HUES48 (cell line): Measurements from ENCODE around the gene CTNNA2.
A peak's percentile ranks its signal among the peaks of the same experiment; 100 is the strongest.

Experiments used
- H3K27ac ChIP-seq: one replicate; pipeline ENCODE4 v1.7.0; 2013; ENCODE audit warnings: low read depth, low read length, inconsistent platforms
- H3K27me3 ChIP-seq: 2 replicates; pipeline ENCODE4 v1.6.1; 2013; ENCODE audit warnings: mild to moderate bottlenecking, low read length; ENCODE audit not compliant: control insufficient read depth, insufficient read depth
- H3K36me3 ChIP-seq: 2 replicates; pipeline ENCODE4 v1.6.1; 2013; ENCODE audit warnings: low read length; ENCODE audit not compliant: control insufficient read depth, insufficient read depth
- H3K4me1 ChIP-seq: 2 replicates; pipeline ENCODE4 v1.6.1; 2013; ENCODE audit warnings: mild to moderate bottlenecking, low read length; ENCODE audit not compliant: control insufficient read depth, insufficient read depth
- H3K4me3 ChIP-seq: 2 replicates; pipeline ENCODE4 v1.5.1; 2013; ENCODE audit warnings: mild to moderate bottlenecking, low read depth, low read length
- H3K9ac ChIP-seq: 2 replicates; pipeline ENCODE4 v1.6.1; 2013; ENCODE audit warnings: mild to moderate bottlenecking, low read depth, low read length, moderate library complexity
- H3K9me3 ChIP-seq: 2 replicates; pipeline ENCODE4 v1.6.1; 2013; ENCODE audit warnings: low read length; ENCODE audit not compliant: control insufficient read depth, insufficient read depth

CTNNA2 gene

GRCh38 chr2:79849949-79850348 is 337.1 kb downstream of the CTNNA2 start:
- H3K27ac ChIP-seq, result peak overlapping the region; percentile 41
- H3K4me1 ChIP-seq, result peaks cover 21% of the 10 kb centered on the region
- no peaks in the 10 kb centered on the region for H3K9me3 ChIP-seq
- no peaks in the 10 kb centered on the region for H3K36me3 ChIP-seq
- H3K27me3 ChIP-seq, result no peaks in the 10 kb centered on the region
- H3K9ac ChIP-seq, result no peak overlapping the region
- no peak overlapping the region for H3K4me3 ChIP-seq

GRCh38 chr2:79850912-79851311 is 338.1 kb downstream of the CTNNA2 start:
- no peak overlapping the region for H3K9ac ChIP-seq
- H3K4me3 ChIP-seq, result no peak overlapping the region
- H3K27ac ChIP-seq, result no peak overlapping the region
- H3K27me3 ChIP-seq, result no peaks in the 10 kb centered on the region
- H3K4me1 ChIP-seq, result peaks cover 21% of the 10 kb centered on the region
- no peaks in the 10 kb centered on the region for H3K36me3 ChIP-seq
- H3K9me3 ChIP-seq, result no peaks in the 10 kb centered on the region

- Histone ChIP-seq H3K4me1 (0 out of 2 replicates have a peak, but pooled peaks cover 11% of the 10 kb centered on the region), H3K36me3 (no peaks in the 10 kb centered on the region), H3K27ac (no peak overlapping the region), H3K27me3 (no peaks in the 10 kb centered on the region), H3K4me3 (no peak overlapping the region), H3K9ac (no peak overlapping the region), H3K9me3 (no peaks in the 10 kb centered on the region)
These were observed 342.6 kb downstream of the CTNNA2 start for GRCh38 chr2:79855264-79856006.

- no peak overlapping the region for H3K9ac ChIP-seq
- no peaks in the 10 kb centered on the region for H3K36me3 ChIP-seq
- H3K27me3 ChIP-seq, result no peaks in the 10 kb centered on the region
- no peak overlapping the region for H3K27ac ChIP-seq
- no peaks in the 10 kb centered on the region for H3K9me3 ChIP-seq
- H3K4me3 ChIP-seq, result no peak overlapping the region
- H3K4me1 ChIP-seq, result peaks cover 12% of the 10 kb centered on the region; the same call in 1 of the 2 replicates
These were observed 345.0 kb downstream of the CTNNA2 start for GRCh38 chr2:79857888-79858287.

GRCh38 chr2:79860228-79861058 is 347.6 kb downstream of the CTNNA2 start:
- Histone ChIP-seq H3K9ac (no peak overlapping the region), H3K27ac (no peak overlapping the region), H3K27me3 (no peaks in the 10 kb centered on the region), H3K4me1 (peaks cover 12% of the 10 kb centered on the region; the same call in 1 of the 2 replicates), H3K36me3 (no peaks in the 10 kb centered on the region), H3K4me3 (no peak overlapping the region), H3K9me3 (no peaks in the 10 kb centered on the region)

GRCh38 chr2:79861059-79861374 is 348.2 kb downstream of the CTNNA2 start:
- Histone ChIP-seq H3K4me3 (no peak overlapping the region), H3K27ac (no peak overlapping the region), H3K9me3 (no peaks in the 10 kb centered on the region), H3K9ac (no peak overlapping the region), H3K4me1 (peaks cover 12% of the 10 kb centered on the region; the same call in 1 of the 2 replicates), H3K27me3 (no peaks in the 10 kb centered on the region), H3K36me3 (no peaks in the 10 kb centered on the region)

- Histone ChIP-seq H3K27me3 (no peaks in the 10 kb centered on the region), H3K9me3 (no peaks in the 10 kb centered on the region), H3K9ac (no peak overlapping the region), H3K4me3 (no peak overlapping the region), H3K4me1 (peaks cover 7% of the 10 kb centered on the region; the same call in 1 of the 2 replicates), H3K27ac (no peak overlapping the region), H3K36me3 (no peaks in the 10 kb centered on the region)
These were observed 349.9 kb downstream of the CTNNA2 start for GRCh38 chr2:79862756-79863155.

GRCh38 chr2:79872656-79873055 is 359.8 kb downstream of the CTNNA2 start:
- Histone ChIP-seq H3K9ac (no peak overlapping the region), H3K27me3 (no peaks in the 10 kb centered on the region), H3K4me3 (no peak overlapping the region), H3K27ac (no peak overlapping the region), H3K4me1 (no peaks in the 10 kb centered on the region), H3K36me3 (no peaks in the 10 kb centered on the region), H3K9me3 (no peaks in the 10 kb centered on the region)

- H3K4me3 ChIP-seq, result no peak overlapping the region
- H3K27ac ChIP-seq, result no peak overlapping the region
- no peaks in the 10 kb centered on the region for H3K4me1 ChIP-seq
- no peaks in the 10 kb centered on the region for H3K27me3 ChIP-seq
- H3K9me3 ChIP-seq, result no peaks in the 10 kb centered on the region
- H3K9ac ChIP-seq, result no peak overlapping the region
- no peaks in the 10 kb centered on the region for H3K36me3 ChIP-seq
These were observed 361.2 kb downstream of the CTNNA2 start for GRCh38 chr2:79874015-79874414.

- no peak overlapping the region for H3K4me3 ChIP-seq
- no peaks in the 10 kb centered on the region for H3K4me1 ChIP-seq
- no peak overlapping the region for H3K27ac ChIP-seq
- H3K27me3 ChIP-seq, result no peaks in the 10 kb centered on the region
- no peaks in the 10 kb centered on the region for H3K9me3 ChIP-seq
- no peaks in the 10 kb centered on the region for H3K36me3 ChIP-seq
- H3K9ac ChIP-seq, result no peak overlapping the region
These were observed 363.6 kb downstream of the CTNNA2 start for GRCh38 chr2:79876430-79876829.

GRCh38 chr2:79882548-79882947 is 369.7 kb downstream of the CTNNA2 start:
- Histone ChIP-seq H3K9me3 (no peaks in the 10 kb centered on the region), H3K27ac (no peak overlapping the region), H3K36me3 (no peaks in the 10 kb centered on the region), H3K27me3 (no peaks in the 10 kb centered on the region), H3K4me1 (peaks cover 8% of the 10 kb centered on the region; the same call in 1 of the 2 replicates), H3K4me3 (no peak overlapping the region), H3K9ac (no peak overlapping the region)
